GM10266 (cell line): ENCODE measurements around the gene ST6GALNAC1.

ENCODE experiments used
- DNase-seq: peaks from one replicate; pipeline ENCODE4 v3.0.0; 2012; ENCODE audit errors: extremely low spot score
- TF ChIP-seq, protein P1 (sequence below): IDR thresholded peaks from 2 replicates; pipeline ENCODE4 v1.5.1; 2012; ENCODE audit warnings: mild to moderate bottlenecking, low read depth; ENCODE audit not compliant: control insufficient read depth, insufficient read depth; ENCODE audit errors: missing control alignments

Gene ST6GALNAC1

DNA sequence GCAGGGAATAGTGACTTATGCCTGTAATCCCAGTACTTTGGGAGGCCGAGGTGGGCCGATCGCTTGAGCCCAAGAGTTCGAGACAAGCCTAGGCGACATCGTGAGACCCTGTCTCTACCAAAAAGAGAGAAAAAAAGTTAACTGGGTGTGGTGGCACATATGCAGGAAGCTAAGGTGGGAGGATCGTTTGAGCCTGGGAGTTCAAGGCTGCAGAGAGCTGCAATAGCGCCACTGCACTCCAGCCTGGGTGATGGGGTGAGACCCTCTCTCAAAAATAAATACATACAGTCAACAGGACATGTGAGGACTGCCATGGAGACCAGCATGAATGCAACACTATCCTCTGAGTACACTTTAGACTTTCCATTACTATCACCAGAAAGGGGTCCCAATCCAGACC lies 42.5 kb downstream of the ST6GALNAC1 start:
- DNase-seq, result no peak
- TF ChIP-seq, protein P1, sequence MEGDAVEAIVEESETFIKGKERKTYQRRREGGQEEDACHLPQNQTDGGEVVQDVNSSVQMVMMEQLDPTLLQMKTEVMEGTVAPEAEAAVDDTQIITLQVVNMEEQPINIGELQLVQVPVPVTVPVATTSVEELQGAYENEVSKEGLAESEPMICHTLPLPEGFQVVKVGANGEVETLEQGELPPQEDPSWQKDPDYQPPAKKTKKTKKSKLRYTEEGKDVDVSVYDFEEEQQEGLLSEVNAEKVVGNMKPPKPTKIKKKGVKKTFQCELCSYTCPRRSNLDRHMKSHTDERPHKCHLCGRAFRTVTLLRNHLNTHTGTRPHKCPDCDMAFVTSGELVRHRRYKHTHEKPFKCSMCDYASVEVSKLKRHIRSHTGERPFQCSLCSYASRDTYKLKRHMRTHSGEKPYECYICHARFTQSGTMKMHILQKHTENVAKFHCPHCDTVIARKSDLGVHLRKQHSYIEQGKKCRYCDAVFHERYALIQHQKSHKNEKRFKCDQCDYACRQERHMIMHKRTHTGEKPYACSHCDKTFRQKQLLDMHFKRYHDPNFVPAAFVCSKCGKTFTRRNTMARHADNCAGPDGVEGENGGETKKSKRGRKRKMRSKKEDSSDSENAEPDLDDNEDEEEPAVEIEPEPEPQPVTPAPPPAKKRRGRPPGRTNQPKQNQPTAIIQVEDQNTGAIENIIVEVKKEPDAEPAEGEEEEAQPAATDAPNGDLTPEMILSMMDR, result no peak

DNA sequence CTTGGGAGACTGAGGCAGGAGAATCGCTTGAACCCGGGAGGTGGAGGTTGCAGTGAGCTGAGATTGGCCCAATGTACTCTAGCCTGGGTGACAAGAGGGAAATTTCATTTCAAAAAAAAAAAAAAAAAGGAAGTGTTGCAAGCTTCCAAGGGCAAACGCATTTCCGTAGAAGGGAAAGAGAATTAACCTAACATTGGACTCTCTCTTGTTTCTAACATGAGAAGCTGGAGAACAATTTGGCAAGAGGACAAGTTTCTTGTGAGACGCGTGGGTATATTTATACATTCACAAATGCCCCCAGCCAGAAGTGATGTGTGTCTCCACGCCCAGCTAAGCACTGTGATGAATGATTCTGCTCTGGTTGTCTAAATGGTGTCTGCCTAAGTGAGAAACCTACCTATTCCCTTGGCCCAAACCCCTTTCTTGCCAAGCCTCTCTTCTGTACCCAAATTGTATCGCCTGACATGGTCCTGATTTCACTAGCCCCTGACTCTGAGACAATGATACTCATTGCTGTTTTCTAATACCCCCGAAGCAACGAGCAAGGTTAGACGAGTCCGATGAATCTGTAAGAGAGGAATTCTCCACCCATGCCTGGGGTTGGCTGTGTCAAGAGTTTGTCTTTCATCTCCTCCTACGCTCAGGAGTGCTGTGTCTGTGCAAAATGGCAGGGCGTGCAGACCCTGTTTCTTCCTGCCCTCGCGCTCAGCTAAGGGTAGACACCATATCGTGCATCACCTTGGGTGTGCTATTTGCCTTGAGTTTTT lies 43.7 kb downstream of the ST6GALNAC1 start:
- no peak for DNase-seq
- TF ChIP-seq, protein P1, result no peak

DNA sequence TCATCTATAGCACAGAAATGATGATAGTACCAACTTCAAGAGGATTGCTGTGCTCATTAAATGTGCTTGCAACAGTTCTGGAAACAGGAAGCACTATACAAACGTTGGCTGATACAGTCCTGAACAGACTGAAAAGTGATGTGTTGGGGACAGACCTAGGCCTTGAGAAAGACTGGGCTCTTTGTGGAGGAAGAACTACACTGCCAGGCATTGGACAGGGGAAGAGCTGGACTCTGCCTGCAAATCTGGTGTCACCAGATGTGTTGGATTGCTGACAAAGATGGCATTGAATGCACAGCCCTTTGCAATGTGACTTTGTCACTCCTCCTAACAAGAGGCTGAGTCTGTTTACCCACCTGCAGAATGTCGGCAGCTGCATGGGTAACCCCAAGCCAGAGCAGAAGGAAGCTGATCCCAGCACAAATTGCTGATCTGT lies 45.5 kb downstream of the ST6GALNAC1 start:
- no peak for DNase-seq
- TF ChIP-seq, protein P1, result no peak

DNA sequence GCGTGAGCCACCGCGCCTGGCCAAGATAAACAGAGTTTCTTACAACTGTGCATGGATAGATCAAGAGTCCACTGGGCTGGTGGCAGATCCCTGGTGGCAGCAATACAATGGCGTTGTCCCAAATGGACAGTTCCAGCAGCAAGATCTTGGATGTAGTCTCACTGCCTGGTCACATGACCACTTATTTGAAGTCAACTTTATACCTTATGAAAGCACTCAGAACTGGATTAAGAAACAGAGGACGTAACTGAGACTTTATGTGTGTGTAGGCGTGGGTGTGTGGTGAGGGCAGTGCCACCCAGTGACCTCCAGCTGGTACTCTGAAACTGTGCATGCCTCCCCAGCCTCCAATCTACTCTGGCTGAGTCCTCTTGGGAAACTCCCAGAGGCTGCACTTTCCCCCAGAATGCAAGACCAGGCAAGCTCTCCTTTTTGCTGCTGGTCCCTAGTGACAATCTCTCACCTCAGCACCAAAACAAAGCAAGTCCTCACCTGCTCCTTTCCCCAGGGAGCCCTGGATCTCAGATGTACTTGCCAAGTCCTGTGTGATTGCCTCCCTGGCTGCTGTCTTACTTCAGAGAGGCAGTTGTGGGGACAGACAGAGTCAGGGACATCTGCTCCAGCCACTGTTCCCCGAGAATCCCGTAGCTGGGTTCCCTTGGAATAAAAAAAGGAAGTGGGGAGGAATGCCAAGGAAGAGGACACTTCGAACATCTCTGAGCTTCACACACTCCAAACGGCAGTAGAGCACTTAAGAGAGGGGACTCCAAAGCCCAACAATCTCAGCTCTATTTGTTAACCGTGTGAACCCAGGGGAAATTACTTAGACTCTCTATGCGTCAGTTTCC lies 46.2 kb downstream of the ST6GALNAC1 start:
- DNase-seq, result no peak
- TF ChIP-seq, protein P1, result no peak

DNA sequence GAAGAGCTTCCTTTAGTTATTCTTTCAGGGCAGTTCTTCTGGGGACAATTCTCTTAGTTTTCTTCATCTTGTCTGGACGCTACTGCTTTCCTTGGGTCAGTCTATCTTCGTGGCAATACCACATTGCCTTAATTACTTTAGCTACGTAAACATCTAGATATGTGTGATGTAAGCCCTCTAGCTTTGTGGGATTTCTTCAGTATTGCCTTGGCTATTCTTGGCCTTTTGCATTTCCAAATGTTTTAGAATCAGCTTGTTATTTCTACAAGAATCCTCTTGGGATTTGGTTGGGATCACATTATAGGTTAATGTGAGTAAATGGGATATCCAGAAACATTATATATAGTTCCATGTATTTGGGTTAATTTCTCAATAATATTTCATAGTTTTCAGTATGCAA lies 48.9 kb downstream of the ST6GALNAC1 start:
- TF ChIP-seq, protein P1, result no peak
- DNase-seq, result no peak

DNA sequence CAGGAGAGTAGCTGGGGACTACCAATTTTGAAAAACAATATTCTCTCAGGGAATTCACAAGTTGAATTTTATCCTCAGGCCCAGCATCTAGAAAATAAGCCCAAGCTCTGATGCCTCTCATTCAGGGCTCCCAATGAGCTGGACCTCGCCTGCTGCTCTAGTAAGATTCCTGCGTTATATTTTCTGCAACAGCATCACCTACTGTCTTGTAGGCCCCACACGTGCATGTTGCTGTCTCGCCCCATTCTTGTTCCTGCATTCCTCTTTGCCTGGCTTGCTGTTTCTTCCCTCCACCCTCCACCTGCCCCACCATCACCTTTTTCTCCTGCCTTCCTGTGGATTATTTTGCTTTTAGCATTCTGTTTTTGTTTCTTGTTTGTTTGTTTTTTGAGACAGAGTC lies 49.6 kb downstream of the ST6GALNAC1 start:
- no peak for DNase-seq
- TF ChIP-seq, protein P1, result no peak

DNA sequence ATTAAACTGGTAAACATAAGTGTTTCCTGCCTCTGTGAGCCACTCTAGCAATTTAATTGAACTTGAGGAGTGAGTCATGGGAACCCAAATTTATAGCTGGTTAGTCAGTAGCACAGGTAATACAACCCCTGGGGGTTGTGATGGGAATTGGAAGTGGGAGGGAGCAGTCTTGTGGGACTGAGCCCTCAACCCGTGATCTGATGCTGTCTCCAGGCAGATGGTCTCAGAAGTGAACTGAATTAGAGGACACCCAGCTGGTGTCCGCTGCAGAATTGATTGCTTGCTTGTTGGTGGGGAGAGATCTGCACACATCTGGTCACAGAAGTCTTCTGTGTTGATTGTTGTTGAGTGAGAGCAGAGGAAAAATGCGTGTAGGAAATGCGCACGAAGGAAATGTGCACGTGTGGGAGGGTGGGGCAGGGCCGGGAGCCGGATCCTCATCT lies 50.2 kb downstream of the ST6GALNAC1 start:
- no peak for DNase-seq

More for the DNA sequence above, 50.2 kb downstream of the ST6GALNAC1 start:
- TF ChIP-seq, protein P1, result no peak
